ENCODE data around the gene FNDC8. TPM values are rescaled to one million over a fixed set of nuclear protein-coding genes. Genes with fewer than 3 reads are reported as not detected.
"Not testable (repeated sequence)": the region's sequence is repeated elsewhere in the genome, so short reads cannot be mapped to it uniquely, and the experiment has no call there.

The FNDC8 gene
- total and polyA plus RNA-seq, 12 donors: not detected

DNA sequence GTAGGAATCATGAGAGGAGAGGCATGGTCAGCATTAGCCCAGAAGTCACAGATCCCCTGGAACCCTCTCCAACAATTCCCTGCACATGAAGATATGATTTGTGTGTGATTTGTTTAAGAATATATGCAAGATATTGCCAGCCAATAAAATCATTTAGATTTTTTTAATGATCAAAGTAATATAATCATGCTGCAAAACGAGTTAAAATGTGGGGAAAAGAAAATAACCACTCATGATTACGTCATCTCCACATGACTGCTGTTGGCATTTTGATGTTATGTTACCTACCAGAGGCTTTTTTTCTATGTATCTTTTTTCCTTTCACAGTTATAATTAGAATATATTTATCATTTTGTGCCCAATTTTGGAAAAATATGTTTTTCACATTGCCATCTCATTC is 50.4 kb downstream of the FNDC8 start:
- ATAC-seq (no peak), DNase-seq (no peak)
- H3K27ac ChIP-seq: no peak overlapping the region
- no peaks in the 10 kb centered on the region for H3K27me3 ChIP-seq
- TF ChIP-seq, protein P1, sequence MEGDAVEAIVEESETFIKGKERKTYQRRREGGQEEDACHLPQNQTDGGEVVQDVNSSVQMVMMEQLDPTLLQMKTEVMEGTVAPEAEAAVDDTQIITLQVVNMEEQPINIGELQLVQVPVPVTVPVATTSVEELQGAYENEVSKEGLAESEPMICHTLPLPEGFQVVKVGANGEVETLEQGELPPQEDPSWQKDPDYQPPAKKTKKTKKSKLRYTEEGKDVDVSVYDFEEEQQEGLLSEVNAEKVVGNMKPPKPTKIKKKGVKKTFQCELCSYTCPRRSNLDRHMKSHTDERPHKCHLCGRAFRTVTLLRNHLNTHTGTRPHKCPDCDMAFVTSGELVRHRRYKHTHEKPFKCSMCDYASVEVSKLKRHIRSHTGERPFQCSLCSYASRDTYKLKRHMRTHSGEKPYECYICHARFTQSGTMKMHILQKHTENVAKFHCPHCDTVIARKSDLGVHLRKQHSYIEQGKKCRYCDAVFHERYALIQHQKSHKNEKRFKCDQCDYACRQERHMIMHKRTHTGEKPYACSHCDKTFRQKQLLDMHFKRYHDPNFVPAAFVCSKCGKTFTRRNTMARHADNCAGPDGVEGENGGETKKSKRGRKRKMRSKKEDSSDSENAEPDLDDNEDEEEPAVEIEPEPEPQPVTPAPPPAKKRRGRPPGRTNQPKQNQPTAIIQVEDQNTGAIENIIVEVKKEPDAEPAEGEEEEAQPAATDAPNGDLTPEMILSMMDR (IDR thresholded peaks at IDR 0.05): no peak
- H3K36me3 ChIP-seq: peaks cover 0 to 68% (median 0%) of the 10 kb centered on the region in 9 donors
- peaks cover 0 to 15% (median 0%) of the 10 kb centered on the region in 9 donors for H3K4me1 ChIP-seq
- no peak overlapping the region for H3K4me3 ChIP-seq
- no peaks in the 10 kb centered on the region for H3K9me3 ChIP-seq
- intact Hi-C loops (cut with DNase I): loop anchor here in 7 of 10 donors (2.0 to 10.0 kb wide), 10 partner anchors 73 to 593 kb away; partner anchors contain the start of genes SLFN12L (in 3 of the 7), C17orf50 (in 1 of the 7) and SLFN5 (in 1 of the 7)
- 63 to 71% methylated on average over 2 of the region's 2 CpGs for WGBS, 2 donors

DNA sequence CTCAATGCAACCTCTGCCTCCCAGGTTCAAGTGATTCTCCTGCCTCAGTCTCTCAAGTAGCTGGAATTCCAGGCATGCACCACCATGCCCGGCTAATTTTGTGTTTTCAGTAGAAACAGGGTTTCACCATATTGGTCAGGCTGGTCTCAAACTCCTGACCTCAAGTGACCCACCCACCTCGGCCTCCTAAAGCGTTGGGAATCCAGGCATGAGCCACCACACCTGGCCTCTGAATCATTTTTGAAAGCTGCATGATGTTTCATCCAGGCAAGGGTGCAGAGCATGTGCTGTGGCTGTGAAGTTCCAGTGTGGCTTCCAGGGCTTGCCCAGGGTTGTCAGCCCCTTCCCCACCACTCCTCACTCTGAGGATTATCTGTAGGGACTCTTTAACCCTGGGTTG is 50.9 kb downstream of the FNDC8 start:
- Histone ChIP-seq H3K36me3 (peaks cover 0 to 72% (median 0%) of the 10 kb centered on the region in 9 donors), H3K4me1 (peaks cover 0 to 15% (median 0%) of the 10 kb centered on the region in 9 donors)
- ATAC-seq, H3K9me3 ChIP-seq, H3K27ac ChIP-seq, H3K4me3 ChIP-seq, H3K27me3 ChIP-seq, DNase-seq: not testable (repeated sequence)
- intact Hi-C loops (cut with DNase I): loop anchor here in 6 of 10 donors (5.0 to 10.0 kb wide), 9 partner anchors 72 to 592 kb away; partner anchors contain the start of genes SLFN12L (in 3 of the 6), C17orf50 (in 1 of the 6) and SLFN5 (in 1 of the 6)
- WGBS, 2 donors: 82% methylated on average over 3 of the region's 3 CpGs

GRCh38 chr17:35174835-35175334 is 53.5 kb downstream of the FNDC8 start:
- intact Hi-C loops (cut with DNase I): loop anchor here in 6 of 10 donors (5.0 to 10.0 kb wide), 9 partner anchors 70 to 590 kb away; partner anchors contain the start of genes SLFN12L (in 3 of the 6), C17orf50 (in 1 of the 6) and SLFN5 (in 1 of the 6)
- H3K27ac ChIP-seq: no peak overlapping the region
- H3K36me3 ChIP-seq: peaks cover 0 to 69% (median 0%) of the 10 kb centered on the region in 9 donors
- H3K27me3 ChIP-seq: no peaks in the 10 kb centered on the region
- TF ChIP-seq, protein P1 (IDR thresholded peaks at IDR 0.05): no peak
- peaks cover 0 to 15% (median 0%) of the 10 kb centered on the region in 9 donors for H3K4me1 ChIP-seq
- DNase-seq (no peak), ATAC-seq (no peak)
- H3K9me3 ChIP-seq: no peaks in the 10 kb centered on the region
- 89 to 91% methylated on average over 2 of the region's 2 CpGs for WGBS, 2 donors
- no peak overlapping the region for H3K4me3 ChIP-seq

DNA sequence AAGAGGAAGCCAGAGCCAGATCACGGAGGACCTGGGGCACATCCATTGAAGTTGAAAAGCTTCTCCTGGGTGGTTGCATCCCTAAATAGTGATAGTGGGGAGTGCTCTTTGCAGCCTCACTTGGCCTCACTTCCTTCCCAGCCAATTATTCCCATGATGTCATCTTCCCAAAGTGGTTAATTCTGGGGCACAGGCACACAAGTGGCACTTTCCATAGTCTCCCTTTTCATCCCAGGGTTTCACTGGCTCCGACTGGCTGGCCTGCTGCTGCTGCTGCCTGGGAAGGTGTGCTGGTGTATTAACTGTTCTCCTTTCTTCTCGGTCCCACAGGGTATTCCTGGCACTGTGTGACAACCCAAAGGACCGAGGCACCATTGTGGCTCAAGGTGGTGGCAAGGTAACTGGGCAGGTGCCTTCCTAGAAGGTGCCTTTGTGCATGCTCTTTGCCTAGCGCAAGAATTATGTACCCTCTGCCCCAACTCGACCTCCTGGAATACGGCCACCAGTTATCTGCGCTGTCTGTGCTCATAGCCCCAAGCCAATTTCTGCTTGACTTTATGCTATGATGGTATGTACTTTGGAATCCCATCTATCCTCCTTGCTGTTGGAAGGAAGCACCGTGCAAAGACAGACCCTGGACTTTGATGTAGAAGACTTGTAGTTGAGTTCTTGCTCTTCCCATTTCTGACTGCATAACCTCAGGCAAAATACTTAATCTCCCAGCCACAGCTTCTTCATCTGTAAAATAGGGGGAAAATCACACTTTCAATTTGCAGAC is 54.4 kb downstream of the FNDC8 start:
- DNase-seq (no peak), ATAC-seq (peak in 6 of 8 donors; percentile 28 to 54 (median 40))
- TF ChIP-seq, protein P1 (IDR thresholded peaks at IDR 0.05): no peak
- Histone ChIP-seq H3K9me3 (no peaks in the 10 kb centered on the region), H3K27me3 (no peaks in the 10 kb centered on the region), H3K27ac (no peak overlapping the region), H3K36me3 (peaks cover 0 to 68% (median 0%) of the 10 kb centered on the region in 9 donors), H3K4me3 (no peak overlapping the region), H3K4me1 (peaks cover 0 to 15% (median 0%) of the 10 kb centered on the region in 9 donors)
- WGBS, 2 donors: 73 to 77% methylated on average over 9 of the region's 9 CpGs
- intact Hi-C loops (cut with DNase I): loop anchor here in 4 of 10 donors (10.0 kb wide), 5 partner anchors 69 to 589 kb away; partner anchors contain the start of genes C17orf50 (in 1 of the 4), SLFN12L (in 1 of the 4) and SLFN5 (in 1 of the 4)

Data from heart right ventricle (tissue), 16 donors.